SIG-M5 treated with dmso at 0.1 percent for 504 hours (cell line): ENCODE results near the gene AKAP8L.

ENCODE experiments used
- DNase-seq: peaks from one replicate; lab custom pipeline; 2025; ENCODE audit not compliant: unreplicated experiment; lab: John Stamatoyannopoulos, UW

AKAP8L gene, protein sequence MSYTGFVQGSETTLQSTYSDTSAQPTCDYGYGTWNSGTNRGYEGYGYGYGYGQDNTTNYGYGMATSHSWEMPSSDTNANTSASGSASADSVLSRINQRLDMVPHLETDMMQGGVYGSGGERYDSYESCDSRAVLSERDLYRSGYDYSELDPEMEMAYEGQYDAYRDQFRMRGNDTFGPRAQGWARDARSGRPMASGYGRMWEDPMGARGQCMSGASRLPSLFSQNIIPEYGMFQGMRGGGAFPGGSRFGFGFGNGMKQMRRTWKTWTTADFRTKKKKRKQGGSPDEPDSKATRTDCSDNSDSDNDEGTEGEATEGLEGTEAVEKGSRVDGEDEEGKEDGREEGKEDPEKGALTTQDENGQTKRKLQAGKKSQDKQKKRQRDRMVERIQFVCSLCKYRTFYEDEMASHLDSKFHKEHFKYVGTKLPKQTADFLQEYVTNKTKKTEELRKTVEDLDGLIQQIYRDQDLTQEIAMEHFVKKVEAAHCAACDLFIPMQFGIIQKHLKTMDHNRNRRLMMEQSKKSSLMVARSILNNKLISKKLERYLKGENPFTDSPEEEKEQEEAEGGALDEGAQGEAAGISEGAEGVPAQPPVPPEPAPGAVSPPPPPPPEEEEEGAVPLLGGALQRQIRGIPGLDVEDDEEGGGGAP

DNA sequence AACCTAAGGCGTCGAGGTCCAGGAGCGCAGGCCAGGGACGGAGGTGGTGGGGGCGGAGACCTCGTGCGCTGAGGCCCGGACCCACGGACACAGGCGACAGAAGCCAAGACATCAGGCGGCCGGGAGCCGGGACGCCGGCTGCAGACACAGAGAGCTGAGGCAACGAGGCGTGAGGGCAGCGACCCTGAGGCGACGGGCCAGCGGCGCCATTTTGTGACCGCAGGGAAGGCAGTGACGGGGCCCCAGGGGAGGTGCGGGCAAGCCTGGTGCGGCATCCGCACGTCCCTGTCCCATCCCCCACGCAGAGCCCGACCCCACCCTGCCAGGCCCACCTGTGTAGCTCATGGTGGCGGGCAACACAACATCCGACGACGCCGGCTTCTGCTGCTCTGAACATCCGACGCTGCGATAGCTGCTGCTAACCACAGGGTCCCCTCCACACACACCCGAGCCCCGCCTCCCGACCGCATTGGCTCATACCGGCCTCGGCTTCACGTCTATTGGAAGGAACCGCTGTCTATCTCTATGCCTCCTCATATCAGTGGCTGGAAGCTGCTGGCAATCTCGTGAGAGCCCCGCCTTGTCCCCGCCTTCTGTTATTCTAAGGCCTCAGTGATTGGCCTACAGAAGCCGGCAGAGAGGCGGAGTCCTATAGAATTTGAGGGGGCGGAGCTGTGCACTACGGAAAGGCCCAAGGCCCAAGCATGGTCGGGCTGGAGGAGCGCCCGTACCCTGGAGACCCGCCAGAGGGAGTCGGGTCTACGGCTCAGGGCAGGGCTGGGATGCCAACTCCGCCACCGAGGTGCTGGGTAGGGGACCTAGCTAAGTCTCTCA is at the start of gene AKAP8L:
Gene AKAP8L, minus strand, starts transcription at position 410 of the 834 bp plus-strand sequence. Its CDS starts 65 bp downstream, at position 345.
- DNase-seq, result peak; percentile 99

DNA sequence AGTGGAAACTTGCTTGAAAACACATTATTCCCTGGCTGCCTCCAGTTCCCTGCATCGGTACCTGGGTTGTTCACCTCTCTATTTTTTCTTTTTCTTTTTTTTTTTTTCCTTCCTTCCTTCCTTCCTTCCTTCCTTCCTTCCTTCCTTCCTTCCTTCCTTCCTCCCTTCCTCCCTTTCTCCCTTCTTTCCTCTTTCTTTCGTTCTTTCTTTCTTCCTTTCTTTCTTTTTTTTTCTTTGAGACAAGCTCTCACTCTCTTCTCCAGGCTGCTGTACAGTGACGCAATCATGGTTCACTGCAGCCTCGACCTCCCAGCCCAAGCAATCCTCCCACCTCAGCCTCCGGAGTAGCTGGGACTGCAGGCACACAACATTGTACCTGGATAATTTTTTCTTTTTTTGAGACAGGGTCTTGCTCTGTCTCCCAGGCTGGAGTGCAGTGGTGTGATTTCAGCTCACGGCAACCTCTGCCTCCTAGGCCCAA is 49.0 kb upstream of the AKAP8L start:
- no peak for DNase-seq

DNA sequence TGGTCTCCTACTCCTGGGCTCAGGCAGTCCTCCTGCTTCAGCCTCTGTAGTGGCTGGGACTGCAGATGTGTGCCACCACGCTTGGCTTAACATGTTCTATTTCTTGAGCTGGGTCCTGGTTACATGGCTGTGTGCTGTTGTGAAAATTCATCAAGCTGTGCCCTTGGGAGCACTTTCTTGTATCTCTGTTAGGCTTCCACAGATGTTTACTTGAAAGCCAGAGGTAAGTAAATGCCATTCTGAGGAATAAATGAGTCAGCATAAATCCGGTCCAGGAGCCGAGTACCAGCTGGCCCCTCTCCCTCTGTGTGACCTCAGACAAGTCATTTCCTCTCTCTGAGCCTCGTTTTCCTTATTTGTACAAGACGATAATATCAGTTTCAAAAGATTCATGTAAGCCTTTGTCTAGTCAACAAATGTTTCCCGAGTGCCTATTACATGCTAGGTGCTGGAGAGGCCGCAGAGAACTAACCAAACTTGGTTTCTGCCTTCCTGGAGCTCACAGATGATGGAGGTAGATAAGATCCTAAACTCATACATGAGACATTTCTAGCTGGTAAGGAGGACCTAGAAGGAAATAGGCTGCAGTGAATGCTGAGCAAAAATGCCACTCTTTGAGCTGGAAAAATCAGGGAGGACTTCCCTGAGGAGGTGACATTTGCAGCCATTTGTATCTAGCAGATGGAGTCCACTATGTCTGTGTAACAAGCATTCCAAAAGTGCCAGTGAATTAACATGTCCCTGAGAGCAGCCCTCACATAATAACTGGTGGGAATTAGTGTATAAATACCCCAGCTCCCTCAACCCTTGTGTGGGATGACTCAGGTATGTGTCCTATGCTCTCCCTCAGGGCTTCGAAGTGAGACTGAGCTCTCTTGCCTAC is 48.3 kb upstream of the AKAP8L start:
- DNase-seq, result peak; percentile 75

DNA sequence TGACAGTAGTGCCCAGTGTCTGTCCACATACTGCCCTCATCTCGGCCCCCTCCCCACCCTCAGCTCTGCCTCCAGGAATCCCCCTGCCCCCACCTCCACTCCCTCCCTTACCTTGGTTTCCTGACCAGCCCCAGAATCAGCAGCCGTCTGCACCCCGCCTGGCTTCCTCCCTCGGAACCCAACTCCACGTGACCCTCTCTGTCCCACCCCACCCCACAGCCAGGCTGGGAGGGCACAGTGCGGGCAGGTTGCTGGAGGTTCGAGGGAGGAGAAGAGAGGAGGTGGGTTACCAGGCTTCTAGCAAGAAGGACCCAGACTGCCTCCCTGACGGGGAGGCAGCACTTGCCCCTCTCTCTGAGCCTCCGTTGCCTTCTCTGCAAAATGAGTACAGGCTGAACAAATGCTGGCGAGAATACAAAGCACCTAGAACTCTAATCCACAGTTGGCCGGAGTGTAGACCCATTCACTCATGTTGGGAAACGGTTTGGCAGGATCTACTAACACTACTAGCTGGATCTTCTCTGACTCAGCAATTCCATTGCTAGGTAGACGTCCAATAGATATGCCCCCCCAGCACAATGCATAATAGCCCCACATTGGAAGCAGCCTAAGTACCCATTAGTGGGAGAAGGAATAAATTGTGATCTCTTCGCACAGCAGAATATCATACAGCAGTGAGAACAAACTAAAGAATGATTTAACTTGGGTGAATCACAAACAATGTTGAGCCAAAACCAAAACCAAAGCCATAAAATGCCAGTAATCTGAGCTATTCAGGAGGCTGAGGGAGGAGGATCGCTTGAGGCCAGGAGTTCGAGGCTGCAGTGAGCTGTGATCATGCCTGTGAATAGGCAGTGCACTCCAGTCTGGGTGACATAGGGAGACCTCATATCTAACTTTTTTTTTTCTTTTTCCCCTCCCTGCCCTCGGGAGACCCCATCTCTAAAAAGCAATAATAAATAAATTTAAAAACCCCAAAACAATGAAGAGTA is 45.9 kb upstream of the AKAP8L start, which contains the start of gene RASAL3:
Gene RASAL3, minus strand, starts transcription at position 151 of the 992 bp plus-strand sequence. CDS start 186 bp downstream, outside the sequence.
- DNase-seq, result peak; percentile 31

DNA sequence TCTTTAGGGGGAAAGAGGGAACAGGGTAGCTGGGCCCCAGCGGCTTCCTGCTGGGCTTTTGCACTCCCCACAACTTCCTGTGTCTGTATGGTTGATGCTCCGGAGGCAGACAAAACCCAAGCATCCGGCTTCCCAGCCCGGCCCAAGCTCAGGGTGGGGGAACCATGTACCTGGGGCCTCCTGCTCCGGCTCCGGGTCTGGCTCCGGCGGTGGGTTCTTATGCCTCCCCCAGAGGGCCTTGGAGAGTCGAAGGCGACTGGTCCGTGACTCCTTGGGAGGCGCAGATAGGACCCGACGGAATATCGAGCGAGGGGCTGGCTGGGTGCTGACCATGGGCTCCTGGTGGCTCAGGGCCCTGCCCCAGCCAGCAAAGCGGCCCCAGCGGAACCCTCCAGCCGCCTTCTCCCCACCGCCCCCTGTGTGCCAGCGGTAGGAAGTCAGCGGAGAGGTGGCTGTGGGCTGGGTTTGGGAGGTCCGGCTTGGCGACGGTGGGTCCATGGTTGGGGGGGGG is 45.1 kb upstream of the AKAP8L start:
- peak; percentile 63 for DNase-seq

DNA sequence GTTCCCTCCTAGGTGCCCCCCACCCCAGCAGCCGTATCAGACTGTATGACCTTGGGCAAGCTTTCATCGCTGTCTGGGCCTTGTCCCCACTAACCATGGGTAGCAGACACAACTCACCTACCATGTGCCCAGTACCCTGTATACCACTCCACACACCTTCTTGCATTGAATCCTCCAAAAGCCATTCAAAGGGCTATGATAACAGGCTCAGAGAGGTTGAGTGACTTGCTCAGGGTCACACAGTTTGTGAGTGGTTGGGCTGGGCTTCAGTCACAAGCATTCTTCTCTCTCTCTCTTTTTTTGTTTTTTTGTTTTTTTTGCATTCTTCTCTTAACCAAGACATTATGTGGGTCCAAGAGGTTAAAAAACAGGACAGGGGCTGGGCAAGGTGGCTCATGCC is 42.9 kb upstream of the AKAP8L start:
- DNase-seq, result no peak

DNA sequence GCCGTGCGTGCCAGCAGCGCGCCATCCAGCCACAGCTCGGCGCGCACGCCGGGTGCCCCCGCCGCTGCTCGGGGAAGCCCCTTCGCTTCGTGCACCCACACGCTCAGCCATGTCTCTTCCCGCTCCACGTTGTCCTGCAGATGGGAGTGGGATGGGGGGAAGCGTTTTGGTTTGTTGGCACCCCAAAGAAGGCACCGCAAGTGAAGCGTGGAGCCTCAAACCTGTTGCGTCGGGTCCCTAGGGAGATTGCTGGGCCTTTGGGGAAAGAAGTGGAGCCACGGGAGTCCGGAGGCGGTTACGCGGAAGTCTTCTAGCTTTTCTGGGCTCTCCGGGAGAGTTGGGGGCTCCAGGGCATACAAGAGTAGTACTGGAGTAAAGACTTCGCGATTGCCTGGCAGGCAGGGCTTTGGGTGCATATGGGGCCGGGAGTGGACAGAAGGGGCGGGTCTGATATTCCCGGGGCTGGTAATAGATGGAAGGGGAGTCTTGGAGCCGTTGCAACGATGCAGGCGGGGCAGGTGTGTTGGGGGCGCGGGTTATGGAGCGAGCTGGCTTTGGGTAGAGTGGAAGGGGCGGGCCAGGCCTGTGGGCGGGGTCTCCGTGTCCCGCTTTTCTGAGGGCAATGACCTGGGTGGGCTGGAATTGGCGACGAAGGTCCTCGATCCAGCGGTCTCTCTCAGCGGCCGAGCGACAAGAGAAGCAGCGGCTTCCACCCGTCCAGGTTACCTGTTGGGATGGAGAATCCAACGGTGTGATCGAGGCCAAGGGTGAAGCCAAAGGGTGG is 39.1 kb upstream of the AKAP8L start:
- DNase-seq, result no peak

DNA sequence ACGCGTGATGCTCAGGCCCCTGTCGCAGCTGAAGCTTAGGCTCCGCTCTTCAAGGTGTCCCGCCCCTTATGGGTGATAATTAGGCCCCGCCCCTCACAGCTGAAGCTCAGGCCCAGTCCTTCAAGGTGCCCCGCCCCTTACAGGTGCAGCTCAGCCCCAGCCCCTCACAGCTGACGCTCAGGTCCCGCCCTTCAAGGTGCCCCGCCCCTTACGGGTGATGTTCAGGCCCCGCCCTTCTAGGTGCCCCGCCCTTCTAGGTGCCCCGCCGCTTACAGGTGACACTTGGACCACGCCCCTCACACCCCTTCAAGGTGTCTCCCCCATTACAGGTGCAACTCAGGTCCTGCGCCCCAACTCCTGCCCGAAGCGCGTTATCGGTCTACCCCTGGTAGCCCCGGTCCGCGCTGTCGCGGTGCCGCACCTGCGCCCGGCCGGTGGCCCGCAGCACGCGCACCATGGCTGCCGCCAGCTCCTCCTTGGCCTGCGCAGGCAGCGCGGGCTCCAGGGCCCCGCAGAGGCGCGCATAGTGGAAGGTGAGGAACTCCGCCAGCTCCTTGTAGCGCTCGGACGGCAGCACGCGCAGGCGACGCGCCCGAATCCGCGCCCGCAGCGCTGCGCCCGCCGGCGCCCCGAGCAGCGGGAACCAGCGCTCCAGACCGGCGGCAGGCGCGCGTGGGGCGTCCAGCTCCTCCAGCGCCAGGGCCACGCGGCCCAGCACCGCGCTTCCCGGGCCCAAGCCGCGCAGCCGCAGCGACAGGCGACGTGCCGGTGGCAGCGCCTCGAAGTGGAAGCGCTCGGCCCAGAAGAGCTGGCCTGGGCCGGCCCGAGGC is 38.3 kb upstream of the AKAP8L start:
- peak; percentile 44 for DNase-seq

DNA sequence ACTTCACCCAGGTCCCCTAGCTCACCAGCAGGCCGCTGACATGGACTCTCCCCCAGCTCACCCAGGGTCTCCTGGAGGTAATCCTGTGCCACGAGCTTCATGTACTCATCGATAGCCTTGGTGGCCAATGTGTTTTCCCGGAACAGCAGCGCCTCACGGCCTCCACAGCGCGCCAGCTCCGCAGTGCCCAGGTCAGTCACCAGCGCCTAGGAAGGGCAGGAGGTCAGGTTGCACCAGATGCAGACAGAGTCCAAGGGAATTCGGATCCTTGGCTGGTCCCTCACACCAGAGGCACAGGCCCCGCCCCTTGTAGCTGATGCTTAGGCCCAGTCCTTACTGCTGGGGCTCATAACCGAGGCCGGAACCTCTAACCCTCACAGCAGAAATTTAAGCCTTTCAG is 37.7 kb upstream of the AKAP8L start:
- DNase-seq, result no peak

DNA sequence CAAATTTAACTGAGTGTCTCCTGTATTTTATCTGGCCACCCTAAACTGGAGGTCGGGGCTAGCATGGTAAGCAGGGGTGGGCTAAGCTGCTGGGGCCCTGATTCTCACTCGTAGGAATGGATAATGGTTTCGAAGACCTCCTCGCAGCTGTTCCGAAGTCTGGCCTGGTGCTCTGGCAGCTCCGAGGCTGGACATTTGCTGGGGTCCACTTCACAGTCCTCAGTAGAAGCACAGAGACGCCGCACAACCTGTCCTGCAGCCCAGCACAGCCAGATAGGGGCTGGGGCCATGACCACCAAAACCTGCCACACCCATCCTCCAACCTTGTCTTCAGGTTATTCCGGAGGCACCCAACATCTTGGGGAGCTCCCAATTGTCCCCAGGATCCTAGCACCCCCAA is 37.2 kb upstream of the AKAP8L start:
- DNase-seq, result no peak

DNA sequence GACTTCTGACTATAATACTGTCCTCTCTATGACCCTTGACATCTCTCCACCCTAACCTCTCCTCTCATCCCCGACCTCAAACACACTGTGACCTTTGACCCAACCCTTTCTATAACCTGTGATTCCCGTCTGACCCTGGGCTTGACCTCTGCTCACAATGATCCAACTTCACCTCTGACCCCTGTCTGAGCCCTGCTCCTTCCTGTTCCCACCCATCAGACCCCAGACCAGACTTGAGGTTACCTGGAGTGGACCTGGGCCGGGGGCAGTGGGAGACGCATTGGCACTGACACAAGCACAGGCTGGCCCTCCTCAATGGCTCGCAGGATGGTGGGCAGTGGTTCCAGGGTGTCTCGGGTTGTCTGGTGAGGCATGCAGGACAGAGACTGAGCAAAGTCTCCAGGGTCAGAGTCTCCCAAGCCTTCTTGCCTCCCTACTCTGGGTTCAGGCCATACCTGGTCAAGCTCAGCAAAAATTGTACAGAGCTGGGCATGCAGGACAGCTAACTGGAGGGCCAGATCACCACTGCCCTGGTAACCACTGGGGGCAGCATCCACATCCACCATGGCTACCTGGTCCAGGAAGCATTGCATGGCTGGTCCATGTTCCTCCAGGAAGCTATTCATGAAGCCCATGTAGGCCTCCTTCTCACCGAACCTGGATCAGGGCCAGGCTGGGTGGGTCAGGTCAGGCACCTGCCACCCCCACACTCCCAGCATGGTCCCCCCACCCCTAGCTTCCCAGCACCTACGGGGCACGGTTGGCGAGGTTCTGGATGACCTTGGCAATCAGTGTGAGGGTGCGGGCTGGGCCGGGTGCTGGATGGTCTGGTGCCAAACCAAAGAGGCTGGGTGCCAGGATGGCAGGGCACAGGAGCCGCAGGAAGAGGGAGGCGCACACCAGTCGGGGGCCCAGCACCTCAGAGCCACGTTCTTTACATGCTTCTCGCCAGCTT is 35.4 kb upstream of the AKAP8L start:
- no peak for DNase-seq

DNA sequence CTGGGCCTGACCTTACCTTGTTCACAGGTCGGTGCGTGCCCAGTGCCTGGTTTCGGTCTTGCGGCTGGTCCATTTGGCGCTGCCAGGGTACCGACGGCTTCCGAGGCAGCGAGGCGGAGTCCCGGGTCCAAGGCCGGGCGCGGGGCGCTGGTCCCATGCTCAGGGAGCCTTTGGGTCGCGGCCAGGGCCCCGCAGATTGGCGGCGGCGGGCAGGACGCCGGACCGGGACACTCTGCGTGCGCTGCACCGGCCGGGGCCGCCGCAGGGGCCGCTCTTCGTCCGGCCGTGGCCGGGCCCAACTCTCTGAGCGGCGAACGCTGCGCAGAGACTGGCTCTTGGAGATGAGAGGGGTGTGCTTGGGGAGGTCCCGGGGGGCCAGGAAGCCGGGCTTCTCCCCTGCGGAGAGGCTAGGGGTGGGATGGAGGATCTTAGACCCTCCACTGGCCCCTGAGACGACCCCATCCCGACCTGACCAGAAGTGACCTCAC is 34.3 kb upstream of the AKAP8L start:
- no peak for DNase-seq

DNA sequence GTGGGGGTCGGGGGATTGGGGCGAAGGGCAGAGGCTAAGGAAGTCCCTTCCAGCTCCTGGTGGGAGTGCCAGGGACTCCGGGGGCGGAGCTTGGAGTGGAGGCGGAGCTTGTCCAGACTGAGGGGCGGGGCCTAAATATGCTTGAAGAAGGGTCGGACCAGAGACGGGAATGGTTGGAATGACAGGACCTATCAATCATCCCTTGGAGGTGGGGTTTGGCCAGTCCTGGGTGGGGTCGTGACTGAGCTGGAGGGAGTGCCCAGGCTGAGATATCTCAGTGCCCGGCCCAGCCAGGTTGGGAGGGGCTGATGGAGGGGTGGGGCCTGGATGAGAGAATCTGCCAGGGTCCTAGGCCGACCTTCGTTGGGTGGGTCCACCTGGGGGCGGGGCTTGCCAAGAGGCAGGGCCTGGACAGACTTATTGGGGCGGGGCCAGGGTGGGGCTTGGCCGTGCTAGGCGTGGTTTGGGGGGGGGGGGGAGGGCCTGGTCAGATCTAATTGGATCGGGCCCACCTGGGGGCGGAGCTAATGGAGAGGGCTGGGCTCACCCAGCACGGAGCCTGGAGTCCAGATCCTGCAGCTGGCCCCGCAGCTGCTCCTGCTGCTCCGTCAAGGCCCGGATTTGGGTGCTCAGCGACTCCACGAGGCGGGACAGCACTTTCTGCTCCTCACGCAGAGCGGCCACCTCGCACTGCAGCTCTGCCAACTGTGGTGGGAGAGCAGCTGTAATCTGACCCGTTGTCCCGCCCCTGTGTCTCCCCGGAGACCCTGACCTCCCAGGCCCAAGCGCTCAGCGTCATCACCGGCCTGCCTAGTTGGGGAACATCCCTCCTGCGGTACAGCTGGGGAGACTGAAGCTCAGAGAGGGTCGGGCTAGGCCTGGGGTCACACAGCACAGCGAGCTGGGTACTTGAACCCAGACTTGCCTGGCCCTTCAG is 33.6 kb upstream of the AKAP8L start:
- peak; percentile 20 for DNase-seq

DNA sequence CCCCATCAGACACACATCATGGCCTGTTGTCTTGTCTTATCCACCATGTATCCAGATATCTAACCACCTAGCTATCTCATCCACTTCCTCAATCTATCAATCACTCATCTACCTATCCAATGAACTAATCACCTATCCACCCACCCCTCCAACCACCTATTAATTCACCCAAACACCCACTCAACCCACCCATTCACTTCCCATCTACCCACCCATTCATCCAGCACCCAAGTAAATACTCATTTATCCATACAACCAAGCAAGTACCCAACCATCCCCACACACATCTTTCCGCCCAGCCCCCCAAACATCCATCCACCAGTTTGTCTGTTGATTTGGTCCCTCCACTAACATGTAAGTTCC is 31.7 kb upstream of the AKAP8L start:
- no peak for DNase-seq
